GM10266 (cell line): Measurements from ENCODE around the gene GPR85.

ENCODE experiments used
- DNase-seq: peaks from one replicate; pipeline ENCODE4 v3.0.0; 2012; ENCODE audit errors: extremely low spot score
- TF ChIP-seq, protein P1 (sequence below): IDR thresholded peaks from 2 replicates; pipeline ENCODE4 v1.5.1; 2012; ENCODE audit warnings: mild to moderate bottlenecking, low read depth; ENCODE audit not compliant: control insufficient read depth, insufficient read depth; ENCODE audit errors: missing control alignments

The GPR85 gene, protein sequence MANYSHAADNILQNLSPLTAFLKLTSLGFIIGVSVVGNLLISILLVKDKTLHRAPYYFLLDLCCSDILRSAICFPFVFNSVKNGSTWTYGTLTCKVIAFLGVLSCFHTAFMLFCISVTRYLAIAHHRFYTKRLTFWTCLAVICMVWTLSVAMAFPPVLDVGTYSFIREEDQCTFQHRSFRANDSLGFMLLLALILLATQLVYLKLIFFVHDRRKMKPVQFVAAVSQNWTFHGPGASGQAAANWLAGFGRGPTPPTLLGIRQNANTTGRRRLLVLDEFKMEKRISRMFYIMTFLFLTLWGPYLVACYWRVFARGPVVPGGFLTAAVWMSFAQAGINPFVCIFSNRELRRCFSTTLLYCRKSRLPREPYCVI

DNA sequence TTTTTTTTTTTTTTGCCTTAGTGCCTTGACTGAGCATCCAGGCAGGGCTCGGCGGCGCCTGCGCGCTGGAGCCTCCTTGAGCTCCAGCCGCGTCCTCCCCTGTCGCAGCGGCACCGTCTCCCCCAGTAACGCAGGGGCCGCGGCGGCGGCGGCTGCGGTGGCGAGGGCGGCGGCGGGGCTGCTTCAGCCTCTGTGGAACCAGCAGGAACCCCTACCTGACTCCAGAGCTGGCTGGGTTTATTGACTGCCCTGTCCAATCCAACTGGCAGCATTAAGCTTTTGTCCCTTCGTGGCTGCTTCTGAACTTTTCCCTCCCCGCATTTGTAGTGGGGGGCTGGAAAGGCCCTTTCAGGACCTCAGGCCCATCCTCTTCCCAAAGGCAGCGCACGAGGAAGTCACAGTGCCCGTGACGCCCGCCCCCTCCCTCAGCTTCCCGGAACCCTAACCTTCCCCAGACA lies at the start of gene GPR85:
Gene GPR85, minus strand, starts transcription at position 397 of the 458 bp plus-strand sequence. CDS start 2,106 bp downstream, outside the sequence.
- peak; percentile 42 for DNase-seq
- TF ChIP-seq, protein P1, sequence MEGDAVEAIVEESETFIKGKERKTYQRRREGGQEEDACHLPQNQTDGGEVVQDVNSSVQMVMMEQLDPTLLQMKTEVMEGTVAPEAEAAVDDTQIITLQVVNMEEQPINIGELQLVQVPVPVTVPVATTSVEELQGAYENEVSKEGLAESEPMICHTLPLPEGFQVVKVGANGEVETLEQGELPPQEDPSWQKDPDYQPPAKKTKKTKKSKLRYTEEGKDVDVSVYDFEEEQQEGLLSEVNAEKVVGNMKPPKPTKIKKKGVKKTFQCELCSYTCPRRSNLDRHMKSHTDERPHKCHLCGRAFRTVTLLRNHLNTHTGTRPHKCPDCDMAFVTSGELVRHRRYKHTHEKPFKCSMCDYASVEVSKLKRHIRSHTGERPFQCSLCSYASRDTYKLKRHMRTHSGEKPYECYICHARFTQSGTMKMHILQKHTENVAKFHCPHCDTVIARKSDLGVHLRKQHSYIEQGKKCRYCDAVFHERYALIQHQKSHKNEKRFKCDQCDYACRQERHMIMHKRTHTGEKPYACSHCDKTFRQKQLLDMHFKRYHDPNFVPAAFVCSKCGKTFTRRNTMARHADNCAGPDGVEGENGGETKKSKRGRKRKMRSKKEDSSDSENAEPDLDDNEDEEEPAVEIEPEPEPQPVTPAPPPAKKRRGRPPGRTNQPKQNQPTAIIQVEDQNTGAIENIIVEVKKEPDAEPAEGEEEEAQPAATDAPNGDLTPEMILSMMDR = no peak

GRCh38 chr7:113134025-113134424 lies 47.4 kb upstream of the GPR85 start:
- no peak for DNase-seq
- TF ChIP-seq, protein P1 = no peak

DNA sequence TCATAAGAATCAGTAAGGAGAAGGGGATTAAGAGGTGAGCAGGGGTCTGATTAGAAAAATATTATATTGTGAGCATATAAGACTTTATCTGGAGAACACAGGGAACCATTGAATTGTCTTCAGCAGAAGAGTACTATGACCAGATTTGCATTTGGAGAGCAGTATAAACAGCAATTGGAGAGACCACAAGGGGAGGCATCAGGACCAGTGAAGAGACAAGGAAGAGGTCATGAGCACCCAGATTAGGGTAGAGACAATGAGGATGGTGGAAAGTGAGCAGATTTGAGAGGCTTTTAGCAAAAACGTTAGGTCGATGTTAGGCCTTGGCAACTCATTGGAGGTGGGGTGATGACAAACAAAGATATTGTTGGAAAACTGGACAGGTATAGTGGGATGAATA lies 44.7 kb upstream of the GPR85 start:
- DNase-seq = no peak
- TF ChIP-seq, protein P1 = no peak

GRCh38 chr7:113128031-113128430 lies 41.4 kb upstream of the GPR85 start:
- DNase-seq = no peak
- TF ChIP-seq, protein P1 = no peak

GRCh38 chr7:113125728-113126127 lies 39.1 kb upstream of the GPR85 start:
- TF ChIP-seq, protein P1 = no peak
- no peak for DNase-seq

- TF ChIP-seq, protein P1 = no peak
- DNase-seq = no peak
Observed at GRCh38 chr7:113122744-113123143, 36.1 kb upstream of the GPR85 start.

DNA sequence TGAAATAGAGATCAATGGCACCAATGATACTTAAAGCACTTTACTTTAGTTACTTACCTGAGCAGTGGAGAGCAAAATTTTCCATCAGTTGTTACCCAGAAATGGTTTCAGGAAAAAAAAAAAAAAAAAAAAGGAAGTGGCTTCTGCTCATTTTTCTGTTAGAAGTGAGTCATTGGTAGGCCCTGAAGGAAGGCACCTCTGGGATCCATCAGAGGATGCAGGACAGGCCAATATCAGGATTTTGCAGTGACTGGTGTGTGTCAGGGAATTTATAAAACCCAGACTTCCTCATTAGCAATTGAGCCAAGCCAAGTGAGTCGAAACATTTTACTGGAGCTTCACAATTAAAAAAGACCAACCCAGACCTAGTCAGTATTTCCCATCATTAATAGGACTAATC lies 34.0 kb upstream of the GPR85 start:
- TF ChIP-seq, protein P1 = no peak
- DNase-seq = no peak
